Activated B cell treated with CpG ODN at 0.5 μM for 24 hours (primary cell): ENCODE data around the gene LARGE1. TPM values are rescaled to one million over a fixed set of nuclear protein-coding genes. Genes with fewer than 3 reads are reported as not detected.

ENCODE experiments used
- ATAC-seq: fragments of 200-7000 bp; cut with Tn5 transposase; one replicate; pipeline ENCODE4 v1.10.0; 2021; ENCODE audit warnings: low read depth, mild to moderate bottlenecking, moderate library complexity
- CTCF ChIA-PET: fragments of 350-600 bp; sonication (Branson Sonifier 250); formaldehyde crosslinking; loops from one replicate; lab custom pipeline; 2021; ENCODE audit warnings: antibody characterized with exemption; lab: Charles Lee
- POLR2A ChIA-PET: fragments of 350-600 bp; sonication (Branson Sonifier 250); formaldehyde crosslinking; loops from one replicate; lab custom pipeline; 2021; ENCODE audit warnings: antibody characterized with exemption; lab: Charles Lee
- DNase-seq: peaks from one replicate; pipeline ENCODE4 v3.0.0; 2022
- H3K27ac Mint-ChIP-seq: one replicate; pipeline ENCODE4 v1.8.0; 2020; ENCODE audit warnings: mixed read lengths
- H3K27me3 Mint-ChIP-seq: one replicate; pipeline ENCODE4 v1.8.0; 2021; ENCODE audit warnings: mixed read lengths
- H3K36me3 Mint-ChIP-seq: one replicate; pipeline ENCODE4 v1.8.0; 2021; ENCODE audit warnings: low read depth, mixed read lengths
- H3K4me1 Mint-ChIP-seq: one replicate; pipeline ENCODE4 v1.8.0; 2021; ENCODE audit warnings: mixed read lengths
- H3K4me3 Mint-ChIP-seq: one replicate; pipeline ENCODE4 v1.8.0; 2020; ENCODE audit warnings: mild to moderate bottlenecking, mixed read lengths
- H3K9me3 Mint-ChIP-seq: one replicate; pipeline ENCODE4 v1.8.0; 2020; ENCODE audit warnings: mixed read lengths
- intact Hi-C: fragments of 100-400 bp; cut with micrococcal nuclease; formaldehyde crosslinking; loops from one replicate; pipeline ENCODE4 v1.15.1; 2024
- total RNA-seq: library from RNA; stranded (reverse); gene quantifications from 2 replicates; pipeline ENCODE4 v1.2.3, GENCODE V29; 2022
- TF ChIP-seq, protein P1 (sequence below): fragments of 200-600 bp; IDR thresholded peaks from one replicate; pipeline ENCODE4 v1.8.0; 2022; ENCODE audit warnings: antibody characterized with exemption, mild to moderate bottlenecking

The LARGE1 gene
- total RNA-seq, 1 donor from 2014 or later, result 22.2 TPM

DNA sequence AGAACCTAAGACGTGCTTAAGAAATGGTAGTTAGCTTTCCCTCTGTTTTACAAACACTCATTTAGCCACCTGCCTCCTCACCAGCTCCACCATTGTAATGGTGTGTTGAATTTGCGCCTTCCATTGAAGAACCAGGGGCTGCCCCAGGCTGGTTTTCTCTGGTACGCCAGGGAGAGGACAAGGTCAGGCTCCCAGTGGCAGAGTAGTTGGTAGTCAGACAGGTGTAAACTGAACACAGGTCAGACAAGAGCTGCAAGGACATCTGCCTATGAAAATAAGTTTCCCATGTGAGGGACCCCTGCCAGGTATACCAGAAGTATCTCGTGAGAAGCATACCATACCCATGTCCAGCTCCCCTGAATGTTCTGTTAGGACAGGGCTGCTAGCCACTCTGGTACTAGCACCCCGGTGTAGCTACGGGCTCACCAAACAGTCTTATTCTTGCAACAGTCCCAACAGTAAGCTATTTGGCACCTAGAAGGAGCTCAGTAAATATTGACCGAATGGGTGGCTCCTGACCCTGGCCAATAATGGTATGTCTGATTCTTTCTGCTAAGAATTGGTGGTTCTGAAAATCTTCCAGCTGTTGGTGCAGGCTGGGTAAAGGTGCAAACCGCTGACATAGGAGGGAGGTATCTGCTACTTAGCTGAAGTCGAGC lies 359.0 kb downstream of the LARGE1 start:
- CTCF ChIA-PET, result interaction anchor here (1.1 to 1.6 kb wide), 3 partner anchors 8 to 18 kb away, joined by 3 to 8 read pairs (median 4); no protein-coding TSS in a partner anchor
- intact Hi-C loops, result no loop called here
- H3K4me1 Mint-ChIP-seq, result peaks cover 38% of the 10 kb centered on the region

DNA sequence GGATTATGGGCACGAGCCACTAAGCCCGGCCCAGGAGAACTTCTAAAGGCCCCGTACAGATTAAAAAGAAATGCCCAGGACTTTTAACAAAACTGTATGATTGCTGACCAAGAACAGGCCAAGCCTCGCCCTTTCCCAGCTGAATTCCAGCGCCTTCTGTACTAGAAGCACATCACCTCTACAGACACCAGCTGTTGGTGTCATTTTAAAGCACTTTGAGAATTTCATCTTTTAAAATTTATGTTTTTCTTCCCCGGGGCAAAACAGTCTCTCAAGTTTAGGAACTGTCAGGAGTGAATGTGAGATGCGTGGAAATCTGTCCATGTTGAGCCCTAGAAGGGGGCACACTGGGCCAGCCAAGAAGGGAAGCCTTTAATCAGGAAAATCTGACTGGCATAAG lies 362.4 kb downstream of the LARGE1 start:
- ChIA-PET POLR2A (no interaction called here), CTCF (no interaction called here)
- intact Hi-C loops, result no loop called here
- TF ChIP-seq, protein P1, sequence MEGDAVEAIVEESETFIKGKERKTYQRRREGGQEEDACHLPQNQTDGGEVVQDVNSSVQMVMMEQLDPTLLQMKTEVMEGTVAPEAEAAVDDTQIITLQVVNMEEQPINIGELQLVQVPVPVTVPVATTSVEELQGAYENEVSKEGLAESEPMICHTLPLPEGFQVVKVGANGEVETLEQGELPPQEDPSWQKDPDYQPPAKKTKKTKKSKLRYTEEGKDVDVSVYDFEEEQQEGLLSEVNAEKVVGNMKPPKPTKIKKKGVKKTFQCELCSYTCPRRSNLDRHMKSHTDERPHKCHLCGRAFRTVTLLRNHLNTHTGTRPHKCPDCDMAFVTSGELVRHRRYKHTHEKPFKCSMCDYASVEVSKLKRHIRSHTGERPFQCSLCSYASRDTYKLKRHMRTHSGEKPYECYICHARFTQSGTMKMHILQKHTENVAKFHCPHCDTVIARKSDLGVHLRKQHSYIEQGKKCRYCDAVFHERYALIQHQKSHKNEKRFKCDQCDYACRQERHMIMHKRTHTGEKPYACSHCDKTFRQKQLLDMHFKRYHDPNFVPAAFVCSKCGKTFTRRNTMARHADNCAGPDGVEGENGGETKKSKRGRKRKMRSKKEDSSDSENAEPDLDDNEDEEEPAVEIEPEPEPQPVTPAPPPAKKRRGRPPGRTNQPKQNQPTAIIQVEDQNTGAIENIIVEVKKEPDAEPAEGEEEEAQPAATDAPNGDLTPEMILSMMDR, result no peak
- no peak overlapping the region for H3K4me3 Mint-ChIP-seq
- H3K9me3 Mint-ChIP-seq, result no peaks in the 10 kb centered on the region
- H3K27ac Mint-ChIP-seq, result no peak overlapping the region
- DNase-seq (no peak), ATAC-seq (no peak)
- H3K27me3 Mint-ChIP-seq, result no peaks in the 10 kb centered on the region
- peaks cover 30% of the 10 kb centered on the region for H3K4me1 Mint-ChIP-seq
- H3K36me3 Mint-ChIP-seq, result peaks cover 14% of the 10 kb centered on the region

More for the DNA sequence above, 359.0 kb downstream of the LARGE1 start:
- POLR2A ChIA-PET, result interaction anchor here (0.7 kb wide), 1 partner anchor 14 kb away, joined by 3 read pairs; no protein-coding TSS in a partner anchor
- DNase-seq (no peak), ATAC-seq (no peak)
- Mint-ChIP-seq H3K27ac (no peak overlapping the region), H3K4me3 (no peak overlapping the region), H3K27me3 (no peaks in the 10 kb centered on the region), H3K36me3 (peaks cover 13% of the 10 kb centered on the region), H3K9me3 (peaks cover 2% of the 10 kb centered on the region)
- TF ChIP-seq, protein P1, result no peak

DNA sequence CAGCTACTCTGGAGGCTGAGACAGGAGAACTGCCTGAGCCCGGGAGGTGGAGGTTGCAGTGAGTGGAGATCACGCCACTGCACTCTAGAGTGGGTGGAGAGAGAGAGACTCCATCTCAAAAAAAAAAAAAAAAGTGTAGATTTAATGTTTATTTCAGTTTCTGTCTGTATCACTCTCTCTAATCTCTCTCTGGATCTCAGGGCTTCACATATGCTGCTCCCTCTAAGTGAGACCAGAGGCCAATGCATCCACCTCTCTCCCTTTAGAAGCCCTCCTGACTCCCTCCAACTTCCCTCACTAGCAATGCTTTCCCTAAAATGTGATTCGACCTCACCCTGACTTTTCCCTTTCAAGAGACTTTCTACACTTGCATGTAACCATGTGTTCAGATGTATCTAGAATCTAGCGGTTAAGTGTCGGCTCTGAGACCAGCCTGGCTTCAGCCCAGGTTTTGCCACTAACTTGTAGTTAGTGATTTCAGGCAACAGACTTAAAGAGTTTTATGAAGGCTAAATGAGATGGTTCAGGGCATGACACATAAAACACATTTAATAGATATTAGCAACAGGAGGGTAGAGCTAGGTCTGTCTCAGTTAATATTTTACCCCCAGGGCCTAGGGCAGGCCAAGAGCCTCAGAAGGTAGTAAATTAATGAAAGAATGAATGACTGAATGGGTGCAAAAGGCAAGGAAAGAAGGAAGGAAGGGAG lies 364.3 kb downstream of the LARGE1 start:
- Mint-ChIP-seq H3K4me1 (peaks cover 21% of the 10 kb centered on the region), H3K27ac (no peak overlapping the region), H3K4me3 (no peak overlapping the region), H3K9me3 (no peaks in the 10 kb centered on the region), H3K36me3 (peaks cover 18% of the 10 kb centered on the region), H3K27me3 (no peaks in the 10 kb centered on the region)
- CTCF ChIA-PET, result no interaction called here
- intact Hi-C loops, result no loop called here
- POLR2A ChIA-PET, result no interaction called here
- no peak for DNase-seq
- TF ChIP-seq, protein P1, result no peak
- no peak for ATAC-seq

DNA sequence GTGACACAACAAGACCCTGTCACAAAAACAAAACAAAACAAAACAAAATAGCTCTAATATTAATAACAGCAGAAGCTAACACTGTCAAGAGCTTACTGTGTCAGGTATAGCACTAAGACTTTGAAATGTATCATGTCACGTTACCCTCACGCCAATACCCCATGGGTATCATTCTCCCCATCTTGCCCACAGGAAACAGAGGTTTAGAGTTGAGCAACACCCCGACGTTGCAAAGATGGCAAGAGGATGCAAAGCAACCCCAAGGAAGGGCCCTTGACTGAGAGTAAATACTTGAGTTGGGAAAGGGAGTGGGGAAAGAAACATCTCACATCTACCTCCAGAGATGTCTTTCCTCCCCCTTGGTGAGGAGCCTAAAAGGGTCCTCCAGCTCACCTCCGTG lies 366.8 kb downstream of the LARGE1 start:
- CTCF ChIA-PET, result interaction anchor here (0.7 kb wide), 1 partner anchor 9 kb away, joined by 3 read pairs; no protein-coding TSS in a partner anchor
- no peaks in the 10 kb centered on the region for H3K9me3 Mint-ChIP-seq
- H3K27ac Mint-ChIP-seq, result no peak overlapping the region
- H3K36me3 Mint-ChIP-seq, result peaks cover 24% of the 10 kb centered on the region
- no peaks in the 10 kb centered on the region for H3K27me3 Mint-ChIP-seq
- DNase-seq, result no peak
- no peak overlapping the region for H3K4me3 Mint-ChIP-seq
- POLR2A ChIA-PET, result interaction anchor here (1.2 kb wide), 1 partner anchor 38 kb away, joined by 3 read pairs; no protein-coding TSS in a partner anchor
- TF ChIP-seq, protein P1, result no peak
- intact Hi-C loops, result no loop called here
- peaks cover 21% of the 10 kb centered on the region for H3K4me1 Mint-ChIP-seq
- ATAC-seq, result no peak

DNA sequence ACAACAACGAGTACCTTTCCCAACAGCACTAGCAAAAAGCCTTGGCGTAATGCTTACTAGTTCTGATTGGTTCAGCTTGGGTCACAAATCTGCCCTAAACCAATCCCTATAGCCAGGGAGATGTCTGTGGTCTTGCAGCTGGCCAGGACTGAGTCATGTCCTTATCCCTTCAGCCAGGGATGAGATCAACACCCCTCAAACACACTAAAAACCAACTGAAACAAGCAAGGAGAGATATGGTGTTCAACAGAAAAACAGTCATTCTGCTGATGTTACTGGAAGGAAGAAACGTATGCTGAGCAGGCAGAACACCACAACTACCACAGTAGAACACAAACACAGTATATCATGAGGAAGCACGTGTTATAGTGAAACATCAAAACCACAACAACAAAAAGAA lies 375.6 kb downstream of the LARGE1 start:
- H3K9me3 Mint-ChIP-seq, result no peaks in the 10 kb centered on the region
- ChIA-PET POLR2A (no interaction called here), CTCF (interaction anchor here (0.7 to 1.0 kb wide), 2 partner anchors 17 to 34 kb away, joined by 3 to 4 read pairs; no protein-coding TSS in a partner anchor)
- H3K4me1 Mint-ChIP-seq, result peaks cover 18% of the 10 kb centered on the region
- DNase-seq (no peak), ATAC-seq (no peak)
- H3K36me3 Mint-ChIP-seq, result peaks cover 6% of the 10 kb centered on the region
- TF ChIP-seq, protein P1, result no peak
- H3K27ac Mint-ChIP-seq, result no peak overlapping the region
- H3K27me3 Mint-ChIP-seq, result no peaks in the 10 kb centered on the region
- intact Hi-C loops, result no loop called here
- no peak overlapping the region for H3K4me3 Mint-ChIP-seq
